SK-N-DZ (cell line): ENCODE measurements around the gene HMGB3.

Experiments
- small RNA-seq, 2 experiments: library from RNA; depleted of rRNA; stranded (forward); fragments of <200 nt; gene quantifications; one replicate each; pipeline ENCODE3, GENCODE V24; 2014

HMGB3 gene

Small RNAs within 50 kb of the gene (small RNA-seq; reads per million reads assigned to genes)
- gene RNA5SP525 (0 to 0.04 reads per million in 2 experiments), gene RNU6-383P (0 to 0.05 reads per million in 2 experiments), gene RPL12P50 (0 reads per million in 2 experiments)
